GM21526 (cell line): Measurements from ENCODE around the gene IGF1R.
"Not testable (repeated sequence)": the region's sequence is repeated elsewhere in the genome, so short reads cannot be mapped to it uniquely, and the experiment has no call there.

Experiments
- ATAC-seq: cut with Tn5 transposase; IDR thresholded peaks from one replicate; pipeline ENCODE4 v1.9.1; 2021; ENCODE audit warnings: moderate library complexity; ENCODE audit not compliant: unreplicated experiment, low FRiP score

Gene IGF1R

DNA sequence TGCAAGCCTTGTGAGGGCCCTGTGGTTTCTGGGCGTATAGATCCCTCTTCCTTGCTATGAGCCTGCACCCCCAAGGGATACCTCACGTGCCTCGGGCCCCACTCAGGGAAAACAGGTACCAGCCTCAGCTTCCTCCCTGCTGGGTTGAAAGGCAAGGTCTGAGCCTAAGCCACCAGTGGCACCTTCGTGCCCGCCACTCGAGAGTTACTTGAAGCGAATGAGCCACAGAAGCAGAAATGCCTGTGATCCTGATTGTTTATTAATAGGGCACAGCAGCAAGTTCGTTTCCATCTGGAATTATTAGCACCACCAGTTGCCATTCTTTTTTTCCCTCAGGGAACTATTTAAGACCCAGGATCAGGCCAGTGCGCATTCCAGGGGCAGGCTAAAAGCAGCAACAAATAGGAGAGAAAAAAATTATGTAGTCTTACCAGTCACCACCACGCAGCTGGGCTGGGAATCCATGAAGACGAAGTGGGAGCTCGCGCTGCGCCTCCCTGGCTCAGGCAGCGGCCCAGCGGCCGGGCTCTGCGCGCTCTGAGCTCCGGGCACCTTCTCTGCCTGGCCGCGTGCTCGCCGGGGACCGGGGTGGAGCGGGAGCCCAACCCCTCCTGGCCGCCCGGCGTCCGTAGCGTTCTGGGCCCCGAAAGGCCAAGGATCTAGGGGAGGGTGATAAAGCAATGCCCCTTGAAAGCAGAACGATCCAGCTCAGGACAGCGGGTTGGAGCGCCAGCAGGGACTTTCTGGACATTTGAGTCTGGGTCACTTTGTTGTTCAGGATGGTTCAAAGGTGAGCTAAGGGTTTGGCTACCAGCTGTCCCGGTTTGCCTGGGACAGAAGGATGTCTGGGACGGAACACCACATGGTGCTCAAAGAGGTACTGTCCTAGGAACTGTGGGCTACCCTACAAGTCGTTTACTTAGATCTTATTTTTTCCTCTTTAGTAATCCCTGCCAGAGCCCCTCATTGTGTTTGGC lies 356.9 kb downstream of the IGF1R start:
- not testable (repeated sequence) for ATAC-seq

DNA sequence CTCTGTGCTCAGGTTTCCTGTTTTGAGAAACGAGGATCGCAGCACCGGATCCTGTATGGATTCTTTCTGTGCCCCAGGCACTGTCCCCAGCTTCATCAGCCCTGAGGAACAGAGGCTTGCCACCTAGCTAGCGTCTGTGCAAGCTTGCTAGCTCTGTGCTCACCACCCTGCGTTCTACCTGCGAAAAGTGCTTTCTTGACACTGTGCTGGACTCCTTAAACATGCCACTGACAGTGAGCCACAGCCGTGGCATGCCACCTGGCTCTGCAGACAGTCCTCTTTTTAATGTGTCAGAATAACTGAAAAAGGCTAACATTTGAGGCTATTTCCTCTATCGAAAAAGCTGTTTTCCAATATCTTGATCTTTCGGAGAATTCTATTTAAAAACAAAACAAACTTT lies 357.8 kb downstream of the IGF1R start:
- ATAC-seq: no peak

DNA sequence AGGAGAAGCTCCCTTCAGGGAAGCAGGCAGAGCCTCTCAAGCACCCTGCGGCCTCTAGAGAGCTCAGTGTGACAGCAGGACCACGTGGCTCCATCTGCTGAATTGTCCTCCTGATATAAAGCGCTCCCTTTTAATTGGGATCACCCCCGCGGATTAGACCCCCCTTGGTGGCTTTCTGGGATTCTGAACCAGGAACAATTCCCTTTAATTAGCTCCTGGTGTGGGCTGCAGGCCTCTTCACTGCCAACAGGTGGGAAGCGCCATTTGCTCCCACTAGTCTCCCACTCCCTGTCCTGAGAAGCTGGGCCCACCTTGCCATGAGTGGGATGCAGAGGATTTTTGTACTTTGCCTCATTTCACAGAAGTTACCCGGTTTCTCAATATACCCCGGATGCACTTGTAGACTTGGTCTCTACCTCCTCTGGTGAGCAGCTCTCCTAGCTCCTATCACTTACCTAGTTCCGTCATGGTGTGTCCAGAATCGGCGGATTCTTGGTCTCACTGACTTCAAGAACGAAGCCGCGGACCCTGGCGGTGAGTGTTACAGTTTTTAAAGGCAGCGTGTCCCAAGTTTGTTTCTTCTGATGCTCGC lies 358.7 kb downstream of the IGF1R start:
- no peak for ATAC-seq

DNA sequence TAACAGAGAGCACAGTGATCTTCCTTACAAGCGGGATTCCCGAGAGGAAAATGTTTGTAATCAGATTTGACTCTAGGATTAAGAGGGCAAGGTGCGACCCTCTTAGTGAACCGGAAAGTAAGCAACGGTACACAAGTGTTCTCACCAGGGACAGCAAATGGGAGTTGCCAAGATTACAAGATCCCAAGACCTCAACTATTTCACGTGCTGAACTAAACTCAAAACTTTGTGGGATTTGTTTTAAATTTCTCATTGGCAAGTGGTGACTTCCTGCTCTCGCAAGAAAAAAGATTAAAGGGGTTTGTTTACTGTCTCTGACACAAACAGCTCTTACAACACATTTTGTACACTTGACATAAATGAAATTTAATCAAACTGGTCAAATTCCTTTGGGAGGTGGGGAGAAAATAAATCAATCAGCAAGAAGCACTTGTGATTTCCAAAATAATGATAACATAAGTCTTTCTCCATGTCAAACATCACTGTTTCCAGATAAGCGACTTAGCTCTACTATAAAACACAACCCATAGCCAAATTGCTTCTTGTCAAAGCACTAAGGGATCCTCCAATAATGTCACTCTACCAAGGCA lies 361.5 kb downstream of the IGF1R start:
- ATAC-seq: no peak

DNA sequence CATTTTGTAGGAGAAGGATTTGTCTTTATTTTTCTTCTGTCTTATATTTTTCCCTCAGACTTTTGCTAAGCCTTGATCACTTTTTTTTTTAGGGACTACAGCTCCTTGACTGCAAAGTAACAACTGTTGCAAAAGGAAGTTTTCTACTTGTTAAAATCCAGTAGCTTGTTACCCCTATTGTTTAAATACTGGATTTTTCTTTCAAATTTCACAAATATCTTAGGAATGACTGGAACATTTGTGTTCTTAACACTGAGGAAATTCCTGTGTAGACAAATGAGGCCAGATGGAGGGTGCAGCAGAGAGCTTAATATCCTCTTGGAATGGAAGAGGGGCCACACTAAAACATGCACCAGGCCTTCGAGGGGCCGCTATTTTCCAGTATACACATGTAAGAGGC lies 362.4 kb downstream of the IGF1R start:
- ATAC-seq: no peak
